Endothelial cell of umbilical vein (primary cell): ENCODE results near the gene ZFP1.

Experiments used
- CTCF ChIP-seq, 2 donors: IDR thresholded peaks; 1 replicate in 1 of 2; 2 replicates in 1 of 2; pipeline ENCODE4 v1.5.1; 2011; ENCODE audit warnings: low read length in 2 of 2, mild to moderate bottlenecking in 2 of 2, moderate library complexity in 2 of 2, control low read depth in 1 of 2, inconsistent platforms in 1 of 2, low read depth in 1 of 2; ENCODE audit not compliant: insufficient read depth in 1 of 2; ENCODE audit errors: extremely low read depth in 1 of 2
- JUN ChIP-seq: IDR thresholded peaks from 2 replicates; pipeline ENCODE4 v1.6.1; 2011; ENCODE audit warnings: borderline replicate concordance, low read depth; ENCODE audit not compliant: insufficient read length, insufficient read depth
- MAX ChIP-seq: IDR thresholded peaks from 2 replicates; pipeline ENCODE4 v1.6.1; 2011; ENCODE audit not compliant: insufficient read depth, insufficient read length
- POLR2A ChIP-seq: IDR thresholded peaks from 2 replicates; pipeline ENCODE4 v1.6.1; 2012; ENCODE audit warnings: low read depth, mild to moderate bottlenecking, control low read depth, low read length
- POLR2AphosphoS5 ChIP-seq: IDR thresholded peaks from 2 replicates; pipeline ENCODE4 v1.6.1; 2012; ENCODE audit warnings: low read depth, mild to moderate bottlenecking, control low read depth, low read length, moderate library complexity; ENCODE audit not compliant: insufficient read depth

GRCh38 chr16:75218256-75219076 is 70.1 kb downstream of the ZFP1 start, which contains the start of gene CTRB1:
- TF ChIP-seq CTCF (IDR thresholded peaks at IDR 0.05; ENCODE audit: extremely low read depth in 1 of 2, insufficient read depth in 1 of 2, low read depth in 1 of 2, low read length in 2 of 2) (no peak), JUN (no peak), POLR2A (no peak), POLR2AphosphoS5 (no peak), MAX (no peak)
